PC-9 (cell line): ENCODE results near the gene APOA4. TPM values are rescaled to one million over a fixed set of nuclear protein-coding genes. Genes with fewer than 3 reads are reported as not detected.

Experiments
- BruUV-seq: library from RNA; stranded (reverse); fragments of 400-500 nt; replicated peaks from 2 replicates; lab custom pipeline; 2021; lab: Mats Ljungman, UMichigan
- CTCF ChIA-PET: fragments of 300-600 bp; sonication (Branson Sonifier 250); formaldehyde crosslinking; loops from one replicate; lab custom pipeline; 2022; ENCODE audit warnings: antibody characterized with exemption; lab: Charles Lee
- POLR2A ChIA-PET: fragments of 300-600 bp; sonication (Branson Sonifier 250); formaldehyde crosslinking; loops from one replicate; lab custom pipeline; 2022; ENCODE audit warnings: antibody characterized with exemption; ENCODE audit not compliant: unreplicated experiment; lab: Charles Lee
- DNase-seq, 2 experiments: peaks; one replicate each; pipeline versions ENCODE4 v3.0.0 to v3.0.0-alpha.2; 2015 to 2022; ENCODE audit warnings: mixed read lengths in 1 of 2
- H2AFZ ChIP-seq: fragments of 200-600 bp; sonication (generic); 2 replicates; pipeline ENCODE4 v1.8.1; 2017; ENCODE audit warnings: antibody characterized with exemption
- H3F3A ChIP-seq: fragments of 200-600 bp; sonication (generic); 2 replicates; pipeline ENCODE4 v1.8.1; 2017; ENCODE audit warnings: antibody characterized with exemption, mild to moderate bottlenecking, low read depth; ENCODE audit not compliant: insufficient read depth
- H3K27ac ChIP-seq: fragments of 200-600 bp; sonication (generic); 2 replicates; pipeline ENCODE4 v1.6.1; 2016; ENCODE audit warnings: mixed run types
- H3K27me3 ChIP-seq: fragments of 200-600 bp; sonication (generic); 2 replicates; pipeline ENCODE4 v1.6.1; 2016; ENCODE audit warnings: low read depth, mixed run types; ENCODE audit not compliant: insufficient read depth
- H3K36me3 ChIP-seq: fragments of 200-600 bp; sonication (generic); 2 replicates; pipeline ENCODE4 v1.6.1; 2016; ENCODE audit warnings: low read depth, mixed run types
- H3K4me1 ChIP-seq: fragments of 200-600 bp; sonication (generic); replicated peaks from 2 replicates; pipeline ENCODE4 v1.6.1; 2016; ENCODE audit warnings: mixed run types; ENCODE audit not compliant: insufficient read depth
- H3K4me2 ChIP-seq: fragments of 200-600 bp; sonication (generic); 2 replicates; pipeline ENCODE4 v1.6.1; 2017; ENCODE audit warnings: mixed run types
- H3K4me3 ChIP-seq: fragments of 200-600 bp; sonication (generic); 2 replicates; pipeline ENCODE4 v1.6.1; 2016; ENCODE audit warnings: mixed run types
- H3K79me2 ChIP-seq: fragments of 200-600 bp; sonication (generic); 2 replicates; pipeline ENCODE4 v1.6.1; 2017; ENCODE audit warnings: low read depth, mixed run types
- H3K9me2 ChIP-seq: fragments of 200-600 bp; sonication (generic); 2 replicates; pipeline ENCODE4 v1.8.1; 2017; ENCODE audit warnings: mild to moderate bottlenecking; ENCODE audit not compliant: insufficient read depth
- H3K9me3 ChIP-seq: fragments of 200-600 bp; sonication (generic); 2 replicates; pipeline ENCODE4 v1.8.1; 2016; ENCODE audit warnings: low read depth; ENCODE audit not compliant: insufficient read depth
- H4K20me1 ChIP-seq: fragments of 200-600 bp; sonication (generic); 2 replicates; pipeline ENCODE4 v1.8.1; 2017; ENCODE audit not compliant: insufficient read depth
- EZH2 ChIP-seq: fragments of 200-600 bp; sonication (generic); IDR thresholded peaks from 2 replicates; pipeline ENCODE4 v1.8.0; 2017; ENCODE audit warnings: antibody characterized with exemption, low read depth
- intact Hi-C: fragments of 100-400 bp; cut with micrococcal nuclease; formaldehyde crosslinking; loops from one replicate; pipeline ENCODE4 v1.10.0; 2022; ENCODE audit not compliant: unreplicated experiment
- total RNA-seq: library from RNA; stranded (reverse); gene quantifications from 2 replicates; pipeline ENCODE4 v1.2.3, GENCODE V29; 2021
- TF ChIP-seq, protein P1 (sequence below): fragments of 200-600 bp; sonication (generic); conservative IDR thresholded peaks from 2 replicates; pipeline ENCODE4 v1.6.1; 2017; ENCODE audit warnings: mixed run types, antibody characterized with exemption, mild to moderate bottlenecking, moderate library complexity

The APOA4 gene
- total RNA-seq, 1 experiment from 2014 or later = not detected

DNA sequence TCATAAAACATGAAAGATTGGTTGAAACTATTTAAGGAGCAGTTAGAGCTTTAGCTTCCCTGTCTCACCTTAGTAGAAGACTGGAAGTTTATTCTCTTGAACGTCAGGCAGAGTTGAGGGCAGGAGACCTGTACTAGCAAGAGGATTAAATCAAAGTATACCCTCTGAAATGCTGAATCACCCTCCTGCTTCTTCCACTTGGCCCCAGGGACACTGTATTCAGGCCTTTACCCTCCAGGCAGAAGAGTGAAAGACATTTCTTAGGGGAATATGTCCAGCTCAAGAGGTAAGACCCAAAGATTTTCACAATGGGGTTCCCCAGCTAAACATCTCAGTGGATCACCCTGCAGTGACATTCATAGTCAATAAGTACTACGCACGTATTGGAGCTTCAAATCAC, 11.9 kb downstream of the APOA4 start:
- Histone ChIP-seq H3K27me3 (no peaks in the 10 kb centered on the region), H3K27ac (no peak overlapping the region), H3K4me2 (no peak overlapping the region), H3K36me3 (no peaks in the 10 kb centered on the region), H3F3A (no peaks in the 10 kb centered on the region), H3K4me1 (no peaks in the 10 kb centered on the region), H4K20me1 (no peaks in the 10 kb centered on the region), H3K9me3 (no peaks in the 10 kb centered on the region), H2AFZ (peak overlapping the region; percentile 12; the same call in 1 of the 2 replicates), H3K9me2 (no peaks in the 10 kb centered on the region), H3K4me3 (no peak overlapping the region), H3K79me2 (no peaks in the 10 kb centered on the region)
- CTCF ChIA-PET = no interaction called here
- no TSS peak for BruUV-seq
- POLR2A ChIA-PET = no interaction called here
- DNase-seq = no peak
- TF ChIP-seq, protein P1, sequence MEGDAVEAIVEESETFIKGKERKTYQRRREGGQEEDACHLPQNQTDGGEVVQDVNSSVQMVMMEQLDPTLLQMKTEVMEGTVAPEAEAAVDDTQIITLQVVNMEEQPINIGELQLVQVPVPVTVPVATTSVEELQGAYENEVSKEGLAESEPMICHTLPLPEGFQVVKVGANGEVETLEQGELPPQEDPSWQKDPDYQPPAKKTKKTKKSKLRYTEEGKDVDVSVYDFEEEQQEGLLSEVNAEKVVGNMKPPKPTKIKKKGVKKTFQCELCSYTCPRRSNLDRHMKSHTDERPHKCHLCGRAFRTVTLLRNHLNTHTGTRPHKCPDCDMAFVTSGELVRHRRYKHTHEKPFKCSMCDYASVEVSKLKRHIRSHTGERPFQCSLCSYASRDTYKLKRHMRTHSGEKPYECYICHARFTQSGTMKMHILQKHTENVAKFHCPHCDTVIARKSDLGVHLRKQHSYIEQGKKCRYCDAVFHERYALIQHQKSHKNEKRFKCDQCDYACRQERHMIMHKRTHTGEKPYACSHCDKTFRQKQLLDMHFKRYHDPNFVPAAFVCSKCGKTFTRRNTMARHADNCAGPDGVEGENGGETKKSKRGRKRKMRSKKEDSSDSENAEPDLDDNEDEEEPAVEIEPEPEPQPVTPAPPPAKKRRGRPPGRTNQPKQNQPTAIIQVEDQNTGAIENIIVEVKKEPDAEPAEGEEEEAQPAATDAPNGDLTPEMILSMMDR = no peak
- TF ChIP-seq EZH2 = no peak
- intact Hi-C loops = no loop called here

DNA sequence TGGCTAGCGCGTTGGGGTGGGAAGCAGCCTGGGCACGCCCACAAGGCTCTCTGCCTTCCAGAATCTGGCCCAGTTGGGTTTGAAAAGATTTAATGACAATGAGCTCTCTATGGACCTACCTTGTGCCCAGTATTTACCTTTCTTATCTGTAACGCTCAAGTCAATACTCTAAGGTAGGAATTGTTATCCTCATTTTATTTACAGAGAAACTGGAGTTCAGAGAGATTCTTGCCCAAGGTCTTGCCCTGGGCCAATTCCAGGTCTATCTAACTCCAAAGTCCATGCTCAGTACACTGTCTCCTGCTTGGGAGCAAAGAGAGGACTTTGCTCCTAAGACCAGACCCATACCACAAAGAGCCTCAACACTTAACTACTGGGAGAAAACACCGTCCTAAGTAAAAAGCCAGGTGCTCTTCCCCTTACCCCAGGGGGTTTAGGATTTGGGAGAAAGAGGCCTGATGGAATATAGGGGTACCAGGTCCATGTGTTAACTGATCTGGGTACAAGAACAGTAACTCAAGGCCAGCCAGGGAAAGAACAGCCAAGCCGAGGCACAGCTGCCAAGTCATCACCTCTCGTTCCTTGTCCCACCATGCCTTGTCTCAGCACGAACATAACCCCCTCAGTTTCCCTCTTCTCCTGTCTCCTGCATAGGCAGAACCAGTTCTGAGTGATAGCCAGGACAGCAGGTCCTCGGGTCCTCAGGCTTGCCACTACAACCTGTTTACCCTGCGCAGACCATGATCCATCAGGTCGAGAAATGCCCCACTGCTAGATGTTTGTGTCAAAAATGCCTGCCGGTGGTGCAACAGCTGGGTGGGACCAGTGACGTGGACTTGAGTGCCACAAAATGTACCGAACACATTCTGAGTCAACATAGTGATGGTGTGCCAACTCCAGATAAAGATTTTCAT, 14.6 kb downstream of the APOA4 start:
- BruUV-seq = no TSS peak
- no peaks in the 10 kb centered on the region for H3K79me2 ChIP-seq
- H4K20me1 ChIP-seq = no peaks in the 10 kb centered on the region
- intact Hi-C loops = no loop called here
- no peaks in the 10 kb centered on the region for H3F3A ChIP-seq
- H3K27ac ChIP-seq = no peak overlapping the region
- no peaks in the 10 kb centered on the region for H3K4me1 ChIP-seq
- ChIA-PET POLR2A (no interaction called here), CTCF (no interaction called here)
- H3K27me3 ChIP-seq = no peaks in the 10 kb centered on the region
- no peaks in the 10 kb centered on the region for H3K36me3 ChIP-seq
- no peaks in the 10 kb centered on the region for H3K9me3 ChIP-seq
- H2AFZ ChIP-seq = no peak overlapping the region
- TF ChIP-seq, protein P1 = no peak
- TF ChIP-seq EZH2 = no peak
- no peaks in the 10 kb centered on the region for H3K9me2 ChIP-seq
- no peak for DNase-seq
- no peak overlapping the region for H3K4me3 ChIP-seq
- H3K4me2 ChIP-seq = no peak overlapping the region

DNA sequence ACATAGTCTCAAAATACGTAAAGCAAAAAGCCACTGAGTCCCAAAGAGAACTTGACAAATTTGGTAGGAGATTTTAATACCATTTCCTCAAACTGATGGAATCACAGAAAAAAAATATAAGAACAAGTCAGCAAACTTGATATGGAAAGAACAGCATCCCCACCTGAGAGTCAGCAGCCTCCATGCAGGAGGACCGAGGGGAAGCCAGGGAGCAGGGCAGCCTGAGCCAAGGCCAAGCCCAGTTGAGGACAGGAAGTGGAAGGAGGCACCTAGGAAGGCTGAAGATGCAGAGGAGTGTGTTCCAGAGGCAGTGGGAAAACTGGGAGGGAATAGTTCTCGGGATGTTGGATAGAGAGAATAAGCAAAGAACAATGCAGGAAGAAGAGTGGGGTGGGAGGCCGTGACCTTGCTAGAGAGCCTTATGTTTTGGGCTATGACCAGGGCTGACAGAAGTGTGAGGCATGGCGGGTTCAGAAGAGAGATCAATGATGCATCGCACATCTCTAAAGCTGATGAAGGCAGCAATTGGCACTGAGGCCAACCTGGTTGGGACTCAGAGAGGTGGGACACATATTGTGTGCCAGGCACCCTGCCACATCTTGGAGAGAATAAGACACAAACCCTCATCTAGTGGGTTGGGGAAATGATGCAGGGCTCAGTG, 15.4 kb downstream of the APOA4 start:
- ChIA-PET CTCF (no interaction called here), POLR2A (no interaction called here)
- TF ChIP-seq, protein P1 = no peak
- TF ChIP-seq EZH2 = no peak
- H3F3A ChIP-seq = no peaks in the 10 kb centered on the region
- no peaks in the 10 kb centered on the region for H3K79me2 ChIP-seq
- DNase-seq = no peak
- H4K20me1 ChIP-seq = no peaks in the 10 kb centered on the region
- H3K9me3 ChIP-seq = no peaks in the 10 kb centered on the region
- no peaks in the 10 kb centered on the region for H3K27me3 ChIP-seq
- H3K36me3 ChIP-seq = no peaks in the 10 kb centered on the region
- H3K27ac ChIP-seq = no peak overlapping the region
- H3K4me3 ChIP-seq = no peak overlapping the region
- no peak overlapping the region for H2AFZ ChIP-seq
- intact Hi-C loops = no loop called here
- no peaks in the 10 kb centered on the region for H3K4me1 ChIP-seq
- BruUV-seq = no TSS peak
- no peaks in the 10 kb centered on the region for H3K9me2 ChIP-seq
- H3K4me2 ChIP-seq = no peak overlapping the region
